CD14-positive monocyte (primary cell): ENCODE data around the gene SLAMF7. TPM values are rescaled to one million over a fixed set of nuclear protein-coding genes. Genes with fewer than 3 reads are reported as not detected.

Source experiments
- DNase-seq, 3 donors: peaks; one replicate each; pipeline ENCODE4 v3.0.0-alpha.2; 2011 to 2022
- H2AFZ ChIP-seq: 2 replicates; pipeline ENCODE4 v1.6.0; 2012; ENCODE audit warnings: mild to moderate bottlenecking, low read depth, low read length, inconsistent platforms; ENCODE audit not compliant: insufficient read depth, poor library complexity, severe bottlenecking
- H3K27ac ChIP-seq, 2 donors: 1 replicate in 1 of 2; 2 replicates in 1 of 2; pipeline ENCODE4 v1.5.1; 2012 to 2013; ENCODE audit warnings: low read length in 2 of 2, control low read depth in 1 of 2, inconsistent platforms in 1 of 2, low read depth in 1 of 2, mild to moderate bottlenecking in 1 of 2
- H3K27me3 ChIP-seq, 2 donors: one replicate each; pipeline versions ENCODE4 v1.6.0 to v1.6.1; 2011 to 2013; ENCODE audit warnings: low read length in 2 of 2; ENCODE audit not compliant: control insufficient read depth in 2 of 2, insufficient read depth in 2 of 2
- H3K36me3 ChIP-seq, 2 donors: replicated peaks in 1 of 2; 1 replicate in 1 of 2; 2 replicates in 1 of 2; pipeline versions ENCODE4 v1.5.1 to v1.6.1; 2012 to 2013; ENCODE audit warnings: low read length in 2 of 2, control low read depth in 1 of 2, inconsistent platforms in 1 of 2, mild to moderate bottlenecking in 1 of 2; ENCODE audit not compliant: insufficient read depth in 2 of 2, control insufficient read depth in 1 of 2
- H3K4me1 ChIP-seq, 2 donors: 1 replicate in 1 of 2; 2 replicates in 1 of 2; pipeline versions ENCODE4 v1.5.1 to v1.6.1; 2012 to 2013; ENCODE audit warnings: low read length in 2 of 2, control low read depth in 1 of 2, inconsistent platforms in 1 of 2, mild to moderate bottlenecking in 1 of 2, moderate library complexity in 1 of 2; ENCODE audit not compliant: insufficient read depth in 2 of 2, control insufficient read depth in 1 of 2
- H3K4me2 ChIP-seq: replicated peaks from 2 replicates; pipeline ENCODE3; 2012; ENCODE audit warnings: low read length, moderate library complexity, mild to moderate bottlenecking; ENCODE audit not compliant: poor library complexity, severe bottlenecking; ENCODE audit errors: extremely low read depth
- H3K4me3 ChIP-seq, 3 experiments: fragments of 200-600 bp in 1 of 3; sonication (generic) in 1 of 3; replicated peaks in 1 of 3; 1 replicate in 2 of 3; 2 replicates in 1 of 3; pipeline ENCODE4 v1.5.1; 2011 to 2013; ENCODE audit warnings: low read length in 3 of 3, mild to moderate bottlenecking in 3 of 3, control low read depth in 2 of 3, low read depth in 2 of 3, inconsistent platforms in 1 of 3, moderate library complexity in 1 of 3
- H3K79me2 ChIP-seq: 2 replicates; pipeline ENCODE4 v1.6.0; 2012; ENCODE audit warnings: mild to moderate bottlenecking, control low read depth, inconsistent platforms, low read length, moderate library complexity; ENCODE audit not compliant: insufficient read depth
- H3K9ac ChIP-seq: 2 replicates; pipeline ENCODE4 v1.6.0; 2017; ENCODE audit warnings: low read length, mild to moderate bottlenecking; ENCODE audit not compliant: insufficient read depth, poor library complexity, severe bottlenecking
- H3K9me3 ChIP-seq, 2 donors: replicated peaks in 1 of 2; 1 replicate in 1 of 2; 2 replicates in 1 of 2; pipeline versions ENCODE4 v1.5.1 to v1.6.1; 2012 to 2013; ENCODE audit warnings: low read length in 2 of 2, control low read depth in 1 of 2; ENCODE audit not compliant: control insufficient read depth in 1 of 2, insufficient read depth in 1 of 2
- H4K20me1 ChIP-seq: 2 replicates; pipeline ENCODE4 v1.6.0; 2012; ENCODE audit warnings: mild to moderate bottlenecking, low read length, control low read depth, moderate library complexity; ENCODE audit not compliant: insufficient read depth
- H3K27ac Mint-ChIP-seq, 7 donors: one replicate each; pipeline ENCODE4 v1.8.0; 2020; ENCODE audit warnings: mild to moderate bottlenecking in 7 of 7, mixed read lengths in 7 of 7, moderate library complexity in 6 of 7, inconsistent platforms in 2 of 7
- H3K27me3 Mint-ChIP-seq, 3 donors: one replicate each; pipeline ENCODE4 v1.8.0; 2021 to 2022; ENCODE audit warnings: low read depth in 3 of 3, mild to moderate bottlenecking in 3 of 3, mixed read lengths in 3 of 3, moderate library complexity in 3 of 3, inconsistent platforms in 1 of 3
- H3K36me3 Mint-ChIP-seq, 2 donors: one replicate each; pipeline ENCODE4 v1.8.0; 2020; ENCODE audit warnings: mixed read lengths in 2 of 2, inconsistent platforms in 1 of 2, mild to moderate bottlenecking in 1 of 2
- H3K4me1 Mint-ChIP-seq: one replicate; pipeline ENCODE4 v1.8.0; 2020; ENCODE audit warnings: mild to moderate bottlenecking, mixed read lengths
- H3K4me3 Mint-ChIP-seq, 2 donors: one replicate each; pipeline ENCODE4 v1.8.0; 2020; ENCODE audit warnings: mild to moderate bottlenecking in 2 of 2, mixed read lengths in 2 of 2, moderate library complexity in 1 of 2
- H3K9me3 Mint-ChIP-seq, 7 donors: one replicate each; pipeline ENCODE4 v1.8.0; 2020 to 2022; ENCODE audit warnings: mixed read lengths in 7 of 7, mild to moderate bottlenecking in 6 of 7, moderate library complexity in 6 of 7, inconsistent platforms in 2 of 7
- WGBS: methylation state at CpG from one replicate; pipeline ENCODE4 v1.1.5; 2013; ENCODE audit warnings: missing lambda C conversion rate; ENCODE audit not compliant: insufficient coverage; 5-methylcytosine and 5-hydroxymethylcytosine counted together
- intact Hi-C, 2 donors: fragments of 100-400 bp; cut with micrococcal nuclease; formaldehyde crosslinking; loops; one replicate each; pipeline versions ENCODE4 v1.15.0 to v1.15.1; 2023
- polyA plus RNA-seq, 3 donors: library from polyadenylated mRNA; depleted of rRNA in 1 of 3; unstranded in 2 of 3; stranded (reverse) in 1 of 3; fragments of 300-500 nt in 2 of 3; fragments of >200 nt in 1 of 3; fragmentation: Illumina TruSeq in 2 of 3; gene quantifications; 1 replicate in 2 of 3; 2 replicates in 1 of 3; pipeline ENCODE4 v1.2.3, GENCODE V29; 2012 to 2021
- TF ChIP-seq, protein P1 (sequence below): fragments of 200-600 bp; IDR thresholded peaks from one replicate; pipeline ENCODE4 v1.8.0; 2022; ENCODE audit warnings: antibody characterized with exemption, mild to moderate bottlenecking

The SLAMF7 gene
- polyA plus RNA-seq, 3 donors: 15.4 to 16.0 (median 15.8) TPM

DNA sequence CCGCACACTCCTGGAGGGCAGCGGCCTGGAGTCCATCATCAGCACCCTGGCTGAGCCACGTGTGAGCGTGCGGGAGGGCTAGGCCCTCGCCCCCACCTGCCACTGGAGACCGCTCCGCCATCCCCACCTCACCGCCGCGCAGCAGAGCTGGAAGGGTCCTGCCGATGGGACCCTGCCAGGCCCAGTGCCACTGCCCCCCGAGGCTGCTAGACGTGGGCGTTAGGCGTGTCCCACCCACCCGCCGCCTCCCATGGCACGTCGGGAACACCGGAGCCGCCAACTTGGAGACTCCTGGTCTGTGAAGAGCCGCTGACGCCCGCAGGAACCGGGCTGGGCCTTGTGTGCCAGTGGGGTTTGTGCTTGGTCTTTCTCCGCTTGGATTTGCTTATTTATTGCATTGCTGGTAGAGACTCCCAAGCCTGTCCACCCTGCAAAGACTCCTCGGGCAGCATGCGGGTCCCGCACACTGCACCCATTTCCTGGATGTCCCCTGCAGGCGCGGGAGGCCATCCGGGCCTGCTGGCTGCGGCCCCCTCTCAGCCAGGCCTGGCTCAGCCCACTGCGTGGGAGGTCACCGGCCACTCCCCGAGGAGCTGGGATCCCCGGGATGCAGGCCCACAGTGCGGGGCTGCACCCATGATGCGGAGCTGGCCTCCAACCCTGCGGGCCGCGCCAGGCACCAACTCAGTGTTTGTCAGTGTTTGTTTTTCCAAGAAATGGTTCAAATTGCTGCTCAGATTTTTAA lies 63.0 kb downstream of the SLAMF7 start:
- H4K20me1 ChIP-seq: no peaks in the 10 kb centered on the region
- no peak for DNase-seq
- Mint-ChIP-seq H3K4me3 (no peak overlapping the region), H3K27ac (no peak overlapping the region), H3K27me3 (peaks cover 0 to 7% (median 3%) of the 10 kb centered on the region in 3 donors), H3K9me3 (peaks cover 2 to 19% (median 10%) of the 10 kb centered on the region in 7 donors), H3K36me3 (peaks cover 0 to 11% of the 10 kb centered on the region in 2 donors), H3K4me1 (peaks cover 11% of the 10 kb centered on the region)
- H3K9me3 ChIP-seq: peaks cover 0 to 8% of the 10 kb centered on the region in 2 donors
- no peak overlapping the region for H3K4me2 ChIP-seq
- no peak overlapping the region for H3K27ac ChIP-seq
- H3K4me3 ChIP-seq: no peak overlapping the region
- TF ChIP-seq, protein P1, sequence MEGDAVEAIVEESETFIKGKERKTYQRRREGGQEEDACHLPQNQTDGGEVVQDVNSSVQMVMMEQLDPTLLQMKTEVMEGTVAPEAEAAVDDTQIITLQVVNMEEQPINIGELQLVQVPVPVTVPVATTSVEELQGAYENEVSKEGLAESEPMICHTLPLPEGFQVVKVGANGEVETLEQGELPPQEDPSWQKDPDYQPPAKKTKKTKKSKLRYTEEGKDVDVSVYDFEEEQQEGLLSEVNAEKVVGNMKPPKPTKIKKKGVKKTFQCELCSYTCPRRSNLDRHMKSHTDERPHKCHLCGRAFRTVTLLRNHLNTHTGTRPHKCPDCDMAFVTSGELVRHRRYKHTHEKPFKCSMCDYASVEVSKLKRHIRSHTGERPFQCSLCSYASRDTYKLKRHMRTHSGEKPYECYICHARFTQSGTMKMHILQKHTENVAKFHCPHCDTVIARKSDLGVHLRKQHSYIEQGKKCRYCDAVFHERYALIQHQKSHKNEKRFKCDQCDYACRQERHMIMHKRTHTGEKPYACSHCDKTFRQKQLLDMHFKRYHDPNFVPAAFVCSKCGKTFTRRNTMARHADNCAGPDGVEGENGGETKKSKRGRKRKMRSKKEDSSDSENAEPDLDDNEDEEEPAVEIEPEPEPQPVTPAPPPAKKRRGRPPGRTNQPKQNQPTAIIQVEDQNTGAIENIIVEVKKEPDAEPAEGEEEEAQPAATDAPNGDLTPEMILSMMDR: no peak
- no peaks in the 10 kb centered on the region for H3K27me3 ChIP-seq
- no peaks in the 10 kb centered on the region for H3K79me2 ChIP-seq
- WGBS: 98% methylated on average over 41 of the region's 43 CpGs
- no peak overlapping the region for H3K9ac ChIP-seq
- no peak overlapping the region for H2AFZ ChIP-seq
- intact Hi-C loops: no loop called here
- peaks cover under 1 to 2% of the 10 kb centered on the region in 2 donors for H3K4me1 ChIP-seq
- no peaks in the 10 kb centered on the region for H3K36me3 ChIP-seq

Other genes with a start within 250 kb of the SLAMF7 start
- gene SLAMF6, start 216.0 kb upstream of the SLAMF7 start, polyA plus RNA-seq: under 1 TPM; 0.32 to 0.72 (median 0.50) TPM
- 10 to 100 TPM; 14.5 to 33.5 (median 31.8) TPM for gene CD84, start 159.8 kb upstream of the SLAMF7 start, polyA plus RNA-seq
- gene SLAMF1, start 92.2 kb upstream of the SLAMF7 start, polyA plus RNA-seq: under 1 TPM in 2 of 3 donors, not detected in 1; 0.13 to 0.65 TPM
- gene CD48, start 27.4 kb upstream of the SLAMF7 start, polyA plus RNA-seq: 100 to 1,000 TPM; 356 to 688 (median 363) TPM
- gene LY9, start 56.9 kb downstream of the SLAMF7 start, polyA plus RNA-seq: 1 to 10 TPM; 1.4 to 2.7 (median 1.7) TPM
- gene CD244, start 123.6 kb downstream of the SLAMF7 start, polyA plus RNA-seq: 100 to 1,000 TPM in 2 of 3 donors, 10 to 100 TPM in 1; 62.2 to 116 (median 106) TPM
- 1 to 10 TPM; 1.2 to 1.6 (median 1.3) TPM for gene ITLN1, start 145.9 kb downstream of the SLAMF7 start, polyA plus RNA-seq
- not detected for gene ITLN2, start 215.6 kb downstream of the SLAMF7 start, polyA plus RNA-seq